Mucosa of gallbladder (tissue), 1 donor: Measurements from ENCODE around the gene POP5. TPM values are rescaled to one million over a fixed set of nuclear protein-coding genes. Genes with fewer than 3 reads are reported as not detected.
"Not testable (repeated sequence)": the region's sequence is repeated elsewhere in the genome, so short reads cannot be mapped to it uniquely, and the experiment has no call there.

Experiments used
- DNase-seq: peaks from one replicate; pipeline ENCODE4 v3.0.0-alpha.2; 2020; ENCODE audit warnings: low spot score
- total RNA-seq: library from RNA; stranded (reverse); gene quantifications from one replicate; pipeline ENCODE4 v1.2.1, GENCODE V29; 2021
- donor health status: DM: no; HTN: no; CAD: no.

The POP5 gene
- total RNA-seq, 1 donor from 2014 or later, result 50.9 TPM

DNA sequence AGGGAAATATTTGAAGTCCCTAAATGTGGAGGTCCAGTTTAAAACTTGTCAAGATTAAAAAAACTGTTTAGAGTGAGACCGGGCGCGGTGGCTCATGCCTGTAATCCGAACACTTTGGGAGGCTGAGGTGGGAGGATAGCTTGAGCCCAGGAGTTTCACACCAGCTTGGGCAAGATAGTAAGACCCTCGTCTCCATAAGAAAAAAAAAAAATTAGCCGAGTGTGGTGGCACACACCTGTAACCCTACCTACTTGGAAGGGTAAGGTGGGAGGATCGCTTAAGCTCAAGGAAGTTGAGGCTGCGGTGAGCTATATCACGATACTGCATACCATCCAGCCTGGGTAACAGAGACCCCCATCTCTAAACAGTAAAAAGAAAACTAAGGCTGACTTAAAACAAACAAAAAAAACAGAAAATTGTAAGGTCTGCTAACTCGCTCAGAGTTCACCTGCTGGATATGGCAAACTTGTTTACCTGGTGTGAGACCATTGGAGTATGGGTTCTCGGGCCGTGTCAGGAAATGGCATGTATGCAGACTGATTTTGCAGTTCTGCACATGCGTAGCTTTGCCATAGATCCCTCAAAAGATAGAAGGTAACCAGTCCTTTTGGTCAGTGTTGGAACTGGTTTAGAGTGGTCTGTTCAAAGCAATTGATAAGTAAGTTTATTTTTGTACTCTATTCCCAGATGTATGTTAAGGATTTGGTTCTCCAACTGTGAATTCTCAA is 45.0 kb downstream of the POP5 start:
- no peak for DNase-seq

DNA sequence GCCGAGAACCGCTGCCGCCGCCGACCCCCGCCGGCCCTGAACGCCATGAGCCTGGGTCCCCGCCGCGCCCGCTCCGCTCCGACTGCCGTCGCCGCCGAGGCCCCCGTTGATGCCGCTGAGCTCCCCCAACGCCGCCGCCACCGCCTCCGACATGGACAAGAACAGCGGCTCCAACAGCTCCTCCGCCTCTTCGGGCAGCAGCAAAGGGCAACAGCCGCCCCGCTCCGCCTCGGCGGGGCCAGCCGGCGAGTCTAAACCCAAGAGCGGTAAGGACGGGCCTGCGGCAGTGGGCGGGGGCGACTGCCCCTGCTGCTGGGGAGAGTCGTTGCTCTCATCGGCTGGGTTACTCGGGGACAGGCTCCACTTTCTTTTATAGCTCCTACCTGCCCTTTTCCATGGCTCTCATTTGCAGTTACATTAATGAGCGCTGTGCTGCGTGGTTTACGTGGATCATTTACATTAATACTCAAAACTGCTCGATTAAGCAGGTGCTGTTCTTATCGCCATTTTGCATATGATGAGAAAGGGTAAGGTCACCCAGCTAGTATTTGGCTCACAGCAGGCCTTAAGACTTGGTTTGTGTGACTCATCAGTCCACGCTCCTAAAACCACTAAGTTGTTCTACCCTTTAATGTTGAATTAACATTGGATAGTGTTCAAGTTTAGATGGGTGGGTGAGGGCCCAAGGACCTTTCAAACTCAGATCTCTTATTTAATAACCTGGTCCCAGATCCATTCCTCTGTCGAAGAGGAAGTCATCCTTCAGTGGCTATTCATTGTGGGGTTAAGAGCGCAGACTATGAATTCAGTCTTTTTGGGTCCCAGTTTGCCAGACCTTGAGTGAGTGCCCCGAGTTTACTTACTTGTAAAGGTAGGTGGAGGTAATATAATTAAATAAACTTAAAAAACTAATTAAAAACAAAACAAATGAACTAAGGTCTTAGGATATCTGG is 46.2 kb downstream of the POP5 start:
- no peak for DNase-seq

DNA sequence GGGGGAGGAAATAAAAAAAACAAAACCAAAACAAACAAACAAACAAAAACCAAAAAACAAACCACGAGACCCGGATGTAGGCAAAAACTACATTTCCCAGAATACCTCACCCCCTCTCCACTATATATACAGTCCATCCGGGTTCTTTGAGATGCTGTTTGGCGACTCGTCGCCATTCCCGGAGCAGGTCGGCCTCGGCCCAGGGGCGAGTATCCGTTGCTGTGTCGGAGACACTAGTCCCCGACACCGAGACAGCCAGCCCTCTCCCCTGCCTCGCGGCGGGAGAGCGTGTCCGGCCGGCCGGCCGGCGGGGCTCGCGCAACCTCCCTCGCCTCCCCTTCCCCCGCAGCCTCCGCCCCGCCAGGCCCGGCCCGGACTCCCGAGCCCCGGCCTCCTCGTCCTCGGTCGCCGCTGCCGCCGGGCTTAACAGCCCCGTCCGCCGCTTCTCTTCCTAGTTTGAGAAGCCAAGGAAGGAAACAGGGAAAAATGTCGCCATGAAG is 46.9 kb downstream of the POP5 start, which contains the start of gene RNF10:
Gene RNF10 (plus strand): TSS at position 154 of the 500 bp plus-strand sequence. CDS start 456 bp downstream, outside the sequence.
- peak; percentile 80 for DNase-seq

DNA sequence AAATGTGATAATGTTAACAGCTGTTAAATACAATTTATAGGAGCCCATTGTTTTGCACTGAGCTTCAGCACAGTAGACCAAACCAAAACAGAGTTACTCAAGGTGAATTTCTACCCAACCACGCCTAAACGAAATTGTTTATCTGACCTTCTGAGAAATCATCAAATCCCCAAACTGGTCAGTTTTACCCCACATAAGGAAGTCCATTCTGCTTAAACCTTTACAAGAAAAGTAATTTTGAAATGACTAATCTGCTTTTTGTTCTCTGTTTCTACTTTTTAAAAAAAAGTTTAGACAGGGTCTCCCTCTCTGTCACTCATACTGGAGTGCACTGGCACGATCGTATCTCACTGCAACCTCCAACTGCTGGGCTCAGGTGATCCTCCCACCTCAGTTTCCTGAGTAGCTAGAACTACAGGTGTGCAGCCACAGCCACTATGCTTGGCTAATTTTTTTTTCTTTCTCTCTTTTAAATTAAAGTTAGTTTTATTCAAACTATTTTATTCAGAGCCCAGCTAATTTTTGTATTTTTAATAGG is 48.4 kb downstream of the POP5 start:
- DNase-seq, result no peak

DNA sequence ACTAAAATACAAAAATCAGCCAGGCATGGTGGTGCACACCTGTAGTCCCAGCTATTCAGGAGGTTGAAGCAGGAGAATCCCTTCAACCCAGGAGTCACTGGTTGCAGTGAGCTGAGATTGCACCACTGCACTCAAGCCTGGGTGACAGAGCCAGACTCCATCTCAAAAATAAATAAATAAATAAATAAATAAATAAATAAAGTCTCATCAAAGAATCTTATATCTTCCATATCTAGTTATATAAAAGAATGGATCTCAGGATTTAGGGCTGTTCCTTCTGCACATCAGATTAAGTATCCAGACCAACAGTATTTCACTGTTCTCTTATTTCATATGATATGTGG is 50.8 kb downstream of the POP5 start:
- DNase-seq, result not testable (repeated sequence)

DNA sequence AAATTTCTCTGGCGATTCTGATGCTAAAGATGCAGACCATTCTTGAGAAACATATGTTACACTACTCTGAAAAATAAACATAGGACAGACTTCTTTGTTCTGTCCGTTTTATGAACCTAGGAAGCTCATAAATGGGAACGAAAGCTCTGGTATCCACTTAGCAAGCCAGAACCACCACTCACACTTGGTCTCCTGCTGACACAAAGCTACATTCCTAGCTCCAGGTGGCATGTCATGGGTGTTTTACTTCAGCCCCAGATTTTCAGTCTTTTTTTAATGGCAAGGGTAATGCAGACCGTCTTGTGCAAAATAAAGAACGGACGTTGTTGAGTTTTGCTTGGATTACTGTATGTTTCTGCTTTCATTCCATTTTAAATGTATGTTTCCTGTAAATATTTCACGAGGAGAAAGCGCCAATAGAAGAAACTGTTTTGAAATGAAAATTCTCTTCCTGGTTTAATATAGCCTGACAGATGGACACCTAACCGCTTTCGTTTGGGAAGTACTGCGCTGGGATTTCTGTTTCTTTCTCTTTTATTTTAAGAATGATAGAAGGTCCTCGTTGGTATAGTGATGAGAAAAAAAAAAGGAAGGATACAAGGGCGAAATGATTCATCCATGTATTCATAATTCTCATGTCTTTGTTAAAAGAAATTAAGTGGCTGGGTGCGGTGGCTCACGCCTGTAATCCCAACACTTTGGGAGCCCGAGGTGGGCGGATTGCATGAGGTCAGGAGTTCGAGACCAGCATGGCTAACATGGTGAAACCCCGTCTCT is 51.4 kb downstream of the POP5 start:
- DNase-seq, result no peak

GRCh38 chr12:120528861-120529525 is 52.2 kb downstream of the POP5 start, which contains the start of gene COQ5:
Gene COQ5 (minus strand): TSS chr12:120529158. CDS start chr12:120529141, 17 bp downstream.
- DNase-seq, result peak; percentile 92

Other genes with a start within 250 kb of the POP5 start
- gene MSI1, start 212.2 kb downstream of the POP5 start, total RNA-seq, result 2.6 TPM
- 375 TPM for gene COX6A1, start 143.3 kb downstream of the POP5 start, total RNA-seq
- gene TRIAP1, start 135.0 kb downstream of the POP5 start, total RNA-seq, result 16.1 TPM
- 30.2 TPM for gene GATC, start 135.0 kb downstream of the POP5 start, total RNA-seq
- 134 TPM for gene SRSF9, start 111.7 kb downstream of the POP5 start, total RNA-seq
- 393 TPM for gene DYNLL1, start 85.3 kb downstream of the POP5 start, total RNA-seq
- 31.6 TPM for gene COQ5, start 52.2 kb downstream of the POP5 start, total RNA-seq
- gene RNF10, start 47.0 kb downstream of the POP5 start, total RNA-seq, result 195 TPM
- 2.3 TPM for gene CABP1, start 59.2 kb upstream of the POP5 start, total RNA-seq
- gene MLEC, start 105.7 kb upstream of the POP5 start, total RNA-seq, result 335 TPM
- 51.7 TPM for gene UNC119B, start 129.1 kb upstream of the POP5 start, total RNA-seq
- 36.9 TPM for gene ACADS, start 144.4 kb upstream of the POP5 start, total RNA-seq